GM21723 (cell line): Measurements from ENCODE around the gene SS18.

Source experiments
- ATAC-seq: cut with Tn5 transposase; IDR thresholded peaks from one replicate; pipeline ENCODE4 v1.9.1; 2021; ENCODE audit warnings: mild to moderate bottlenecking, moderate library complexity; ENCODE audit not compliant: unreplicated experiment

SS18 gene

DNA sequence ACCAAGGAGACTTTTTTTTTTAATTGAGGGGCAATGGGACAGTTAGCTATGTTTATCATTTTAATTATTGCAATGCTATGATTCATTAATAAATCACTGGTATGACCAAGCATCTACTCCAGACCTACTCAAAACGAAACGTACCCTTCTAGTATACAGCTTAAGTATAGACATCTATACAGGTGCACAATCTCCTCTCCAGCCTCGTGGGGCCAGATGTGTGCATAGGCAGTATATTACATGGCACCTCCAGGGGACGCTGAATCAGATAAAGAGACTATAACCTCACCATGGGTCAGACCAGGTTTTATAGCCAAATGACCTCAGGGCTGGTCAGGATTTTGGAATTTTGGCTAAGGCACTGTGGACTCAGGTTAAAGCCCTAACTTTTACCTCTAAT is 86.6 kb downstream of the SS18 start:
- ATAC-seq: no peak

DNA sequence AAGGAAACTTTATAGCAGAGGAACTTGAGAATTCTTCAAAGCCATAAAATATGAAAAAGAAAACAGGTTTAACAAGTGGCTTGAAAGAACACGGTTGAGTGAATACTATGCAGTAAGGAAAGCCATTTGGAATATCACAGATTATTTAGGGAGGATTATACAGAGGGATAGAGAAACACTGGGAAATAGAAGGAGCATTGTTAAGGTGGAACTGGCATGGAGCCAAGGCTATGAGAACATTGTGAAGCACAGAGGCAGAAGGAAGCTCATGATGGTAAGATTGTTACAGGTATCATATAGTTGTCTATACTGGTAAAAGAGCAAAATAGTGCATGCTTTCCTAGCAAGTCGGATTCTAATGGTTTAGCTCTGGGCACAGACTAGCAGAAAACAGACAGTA is 87.1 kb downstream of the SS18 start:
- no peak for ATAC-seq

DNA sequence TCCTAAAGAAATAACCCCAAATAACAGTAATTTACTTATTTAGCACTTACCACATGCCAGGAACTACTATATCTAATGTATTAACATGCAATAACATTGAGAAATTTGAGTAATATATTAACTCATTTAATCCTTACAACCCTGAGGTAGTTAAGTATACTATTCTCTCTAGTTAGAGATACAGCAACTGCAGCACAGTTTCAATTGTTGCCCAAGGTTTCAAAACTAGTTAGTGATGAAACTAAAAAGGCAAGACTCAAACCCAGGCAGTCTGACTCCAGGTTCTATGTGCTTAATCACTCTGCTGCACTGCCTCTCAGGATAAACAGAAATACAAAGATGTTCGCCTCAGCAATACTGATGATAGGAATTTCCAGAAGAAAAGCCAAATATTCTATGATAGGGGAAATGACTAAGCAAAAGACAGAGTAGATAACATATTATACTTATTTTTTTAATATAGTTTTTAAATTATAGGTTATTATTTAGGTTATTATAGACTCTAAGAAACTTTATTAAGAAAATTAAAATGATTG is 88.0 kb downstream of the SS18 start:
- ATAC-seq: no peak

DNA sequence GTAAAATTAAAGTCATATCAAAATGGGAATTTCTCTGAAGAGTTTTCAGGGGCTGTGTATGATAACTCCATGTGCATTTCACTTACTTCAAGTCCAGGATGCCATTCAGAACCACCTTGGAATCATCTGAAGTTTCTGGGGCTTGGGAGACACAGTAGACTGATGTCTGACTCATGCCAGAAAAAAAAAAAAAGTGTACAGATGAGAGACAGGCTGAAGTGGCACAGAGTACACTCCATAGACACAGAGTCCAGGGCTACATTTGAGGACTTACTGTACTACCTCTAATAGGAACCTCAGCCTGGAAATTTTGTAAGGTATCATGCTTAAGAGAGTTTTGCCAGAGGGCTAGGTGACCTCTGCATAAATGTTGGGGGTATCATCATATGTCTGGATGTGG is 92.0 kb downstream of the SS18 start:
- no peak for ATAC-seq

DNA sequence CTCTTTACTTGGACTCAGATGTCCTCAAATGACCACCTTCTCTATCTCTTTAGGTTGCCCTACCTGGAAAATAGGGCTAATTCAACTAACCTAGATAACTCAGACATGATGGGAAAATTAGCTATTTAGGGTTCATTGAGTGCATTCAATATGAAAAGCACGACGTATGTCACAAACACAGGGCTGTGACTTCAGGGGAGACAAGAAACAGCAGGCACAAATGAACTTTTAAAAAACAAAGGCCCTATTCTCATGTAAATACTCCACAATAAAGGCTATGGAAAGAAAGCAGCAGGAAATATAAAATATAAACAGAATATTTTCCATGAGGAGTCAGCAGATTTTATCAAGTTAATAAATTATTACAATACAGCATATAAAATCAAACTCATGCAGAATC is 97.8 kb downstream of the SS18 start:
- ATAC-seq: no peak

DNA sequence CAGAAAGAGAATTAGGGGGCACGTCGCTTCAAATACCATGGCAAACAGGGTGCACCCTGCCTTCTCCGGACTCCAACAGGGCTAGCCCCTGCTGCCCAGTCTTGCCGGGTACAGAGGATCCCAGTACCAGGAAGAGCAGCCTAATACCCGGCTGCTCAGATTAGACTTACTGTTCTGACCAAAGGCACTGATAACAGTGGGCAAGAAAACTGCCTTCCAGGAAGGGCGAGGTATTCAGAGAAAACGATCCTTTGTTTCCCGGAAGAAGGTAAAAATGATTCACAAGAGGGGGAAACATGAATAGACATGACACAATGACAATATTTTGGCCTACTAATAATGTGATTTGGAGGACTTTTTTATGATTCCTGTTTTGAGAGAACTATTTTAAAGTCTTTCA is 99.9 kb downstream of the SS18 start:
- ATAC-seq: no peak

DNA sequence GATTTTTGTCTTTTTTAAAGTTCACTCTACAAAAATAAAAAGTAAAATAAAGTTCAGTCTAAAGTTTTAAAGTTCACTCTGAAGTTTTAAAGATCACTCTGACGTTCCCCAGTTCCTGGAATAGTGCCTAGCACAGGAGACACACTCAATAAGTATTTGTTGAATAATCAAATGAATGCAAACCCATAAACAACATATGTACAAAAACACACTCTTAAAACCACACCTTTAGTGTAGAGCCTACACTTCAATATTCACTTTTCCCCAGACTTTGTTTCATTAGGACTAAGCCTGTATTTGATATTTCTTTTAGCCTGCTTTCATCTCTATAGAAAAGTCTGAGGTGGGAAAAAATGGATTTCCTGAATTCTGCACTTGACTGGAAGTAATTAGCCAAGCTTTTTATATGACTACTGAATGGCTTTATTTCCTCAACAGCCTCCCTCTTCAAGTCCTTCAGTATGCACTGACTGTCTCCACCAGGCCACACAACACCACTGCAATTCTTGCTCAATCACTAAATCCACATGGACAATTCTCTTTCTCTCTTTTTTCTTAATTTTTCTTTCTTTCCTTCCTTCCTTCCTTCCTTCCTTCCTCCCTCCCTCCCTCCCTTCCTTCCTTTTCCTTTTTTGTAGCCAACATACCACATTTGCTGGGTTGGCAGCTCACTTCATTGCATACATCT is 104.6 kb downstream of the SS18 start:
- ATAC-seq: no peak

DNA sequence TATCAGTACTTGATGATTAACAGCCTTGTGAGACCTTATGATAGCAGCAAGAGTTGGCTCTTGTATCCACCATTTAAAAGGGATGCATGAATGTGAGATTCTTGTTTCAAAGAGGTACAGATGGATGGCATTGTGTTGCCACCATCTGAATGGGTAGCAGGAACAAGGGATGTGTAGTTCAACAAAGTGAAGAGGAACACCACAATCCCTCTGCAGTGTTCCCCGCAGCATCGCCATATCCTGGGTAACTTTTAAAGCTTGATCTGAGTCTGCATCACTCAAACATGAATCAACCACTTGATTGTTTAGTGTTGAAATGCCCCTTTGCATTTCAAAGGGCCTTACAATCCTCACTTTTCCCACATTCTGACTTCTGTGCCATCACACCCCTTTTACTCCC is 106.7 kb downstream of the SS18 start:
- ATAC-seq: no peak

DNA sequence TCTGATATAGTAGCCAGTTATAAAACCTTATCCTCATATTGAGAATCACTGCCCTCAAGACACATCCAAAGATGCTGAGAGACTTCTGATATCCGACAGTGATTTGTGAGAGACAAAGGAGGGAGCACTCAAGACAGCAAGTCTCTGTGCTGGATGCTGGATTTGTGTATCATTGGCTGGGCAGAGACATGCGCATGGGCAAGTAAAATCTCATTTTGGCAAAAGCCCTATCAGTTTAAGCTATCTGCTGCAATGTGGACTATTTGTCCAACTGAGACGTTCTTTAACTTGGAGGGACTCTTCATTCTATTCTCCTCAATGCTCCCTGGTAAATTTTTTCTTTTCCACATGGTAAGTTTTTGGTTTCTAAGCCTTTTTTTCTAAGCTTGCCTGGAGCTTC is 107.5 kb downstream of the SS18 start:
- no peak for ATAC-seq

DNA sequence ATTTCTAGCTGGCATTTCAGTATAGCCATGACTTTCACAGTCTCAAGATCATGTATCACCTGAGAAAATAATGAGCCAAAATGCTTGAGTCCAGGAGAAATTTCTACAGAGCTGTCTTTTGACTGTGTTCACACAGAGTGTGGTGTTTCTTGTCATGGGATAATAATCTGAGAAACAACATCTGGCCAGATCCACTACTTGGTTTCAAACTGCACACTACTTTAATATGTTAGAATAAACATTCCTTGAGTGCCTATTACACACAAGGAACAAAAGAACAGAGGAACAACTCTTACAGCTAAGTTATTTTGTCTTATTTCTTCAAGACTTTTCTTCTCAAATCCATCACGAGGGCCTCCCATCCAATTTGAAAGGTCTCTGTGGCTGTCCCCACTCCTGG is 108.3 kb downstream of the SS18 start:
- ATAC-seq: no peak

DNA sequence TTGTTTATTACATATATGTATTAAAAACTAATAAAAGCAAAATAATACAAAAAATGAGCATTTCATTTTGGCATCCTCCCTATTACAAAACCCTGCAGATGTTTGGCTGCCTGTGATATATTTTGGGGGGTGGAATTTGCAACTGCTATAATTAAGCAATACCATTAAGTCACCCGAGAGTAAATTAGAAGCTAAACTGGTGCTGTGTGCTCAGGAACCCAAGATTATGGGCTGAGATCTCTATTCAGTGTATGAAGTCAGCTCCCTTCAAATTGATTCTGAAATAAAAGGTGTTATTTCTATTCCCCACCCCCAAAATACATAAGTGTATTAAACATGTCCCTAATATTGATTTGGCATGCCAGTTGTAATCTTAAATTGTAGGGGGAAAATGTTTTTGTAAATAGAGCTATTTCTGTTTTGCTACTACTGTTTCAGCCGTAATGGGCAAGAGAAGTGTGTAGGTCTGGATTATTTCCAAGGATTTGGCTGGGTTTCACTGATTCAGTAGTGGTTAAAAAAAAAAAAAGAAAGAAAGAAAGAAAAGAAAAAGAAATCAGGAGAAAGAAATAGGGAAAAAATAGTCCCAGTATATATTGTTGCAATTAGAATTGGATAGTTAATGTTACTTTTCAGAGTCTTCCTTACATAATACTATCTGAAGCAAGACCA is 110.9 kb downstream of the SS18 start:
- ATAC-seq: no peak

DNA sequence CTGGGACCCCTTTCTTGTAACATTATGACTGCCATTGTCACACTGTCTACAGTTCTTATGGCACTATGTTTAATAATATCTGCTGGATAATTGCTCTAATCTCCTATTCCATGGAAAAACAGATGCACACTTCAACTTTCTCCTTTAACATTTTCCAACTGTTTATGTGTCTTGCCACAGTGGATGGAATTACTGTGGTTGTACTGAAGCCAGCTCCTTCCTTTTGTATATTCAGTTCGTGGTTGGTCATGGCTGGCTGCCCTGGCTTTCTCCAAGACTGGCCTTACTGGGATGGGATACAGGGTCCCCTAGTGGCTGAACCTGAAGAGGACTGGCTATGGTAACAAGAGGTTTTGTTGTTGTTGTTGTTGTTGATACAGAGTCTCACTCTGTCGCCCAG is 113.9 kb downstream of the SS18 start:
- ATAC-seq: no peak

DNA sequence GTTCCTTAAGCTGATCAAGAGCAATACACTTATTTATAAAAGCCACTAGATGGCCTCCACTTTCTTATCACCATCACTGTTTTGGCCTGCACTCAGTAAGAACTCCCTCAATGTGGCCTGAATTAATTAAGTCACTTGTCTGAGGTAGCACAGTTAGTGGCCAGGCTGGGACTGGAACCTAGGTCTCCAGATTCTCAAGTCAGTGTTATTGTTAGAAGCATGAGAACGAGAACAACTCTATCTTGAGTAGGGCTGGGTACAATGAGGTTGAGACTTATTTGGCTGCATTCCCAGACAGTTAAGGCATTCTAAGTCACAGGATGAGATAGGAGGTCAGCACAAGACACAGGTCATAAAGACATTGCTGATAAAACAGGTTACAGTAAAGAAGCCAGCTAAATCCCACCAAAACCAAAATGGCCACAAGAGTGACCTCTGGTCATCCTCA is 115.8 kb downstream of the SS18 start:
- ATAC-seq: no peak
